Nephron progenitor cell (in vitro differentiated cells): ENCODE data around the gene SLC6A3.
A peak's percentile ranks its signal among the peaks of the same experiment; 100 is the strongest.

Source experiments
- DNase-seq: peaks from one replicate; pipeline ENCODE4 v3.0.0; 2021
- H3K27ac Mint-ChIP-seq: 2 replicates; pipeline ENCODE4 v1.8.0; 2021; ENCODE audit warnings: mild to moderate bottlenecking, moderate library complexity, mixed read lengths
- H3K27me3 Mint-ChIP-seq: 2 replicates; pipeline ENCODE4 v1.8.0; 2021; ENCODE audit warnings: mild to moderate bottlenecking, low read depth, mixed read lengths; ENCODE audit not compliant: poor library complexity
- H3K36me3 Mint-ChIP-seq: 2 replicates; pipeline ENCODE4 v1.8.0; 2021; ENCODE audit warnings: low read depth, mixed read lengths
- H3K4me1 Mint-ChIP-seq: 2 replicates; pipeline ENCODE4 v1.8.0; 2021; ENCODE audit warnings: mixed read lengths
- H3K4me3 Mint-ChIP-seq: 2 replicates; pipeline ENCODE4 v1.8.0; 2021; ENCODE audit warnings: mild to moderate bottlenecking, moderate library complexity, mixed read lengths
- H3K9me3 Mint-ChIP-seq: 2 replicates; pipeline ENCODE4 v1.8.0; 2021; ENCODE audit warnings: mild to moderate bottlenecking, moderate library complexity, mixed read lengths
- CTCF ChIP-seq: fragments of 200-600 bp; sonication (generic); IDR thresholded peaks from 2 replicates; pipeline ENCODE4 v1.5.0; 2021; ENCODE audit warnings: antibody characterized with exemption

The SLC6A3 gene

DNA sequence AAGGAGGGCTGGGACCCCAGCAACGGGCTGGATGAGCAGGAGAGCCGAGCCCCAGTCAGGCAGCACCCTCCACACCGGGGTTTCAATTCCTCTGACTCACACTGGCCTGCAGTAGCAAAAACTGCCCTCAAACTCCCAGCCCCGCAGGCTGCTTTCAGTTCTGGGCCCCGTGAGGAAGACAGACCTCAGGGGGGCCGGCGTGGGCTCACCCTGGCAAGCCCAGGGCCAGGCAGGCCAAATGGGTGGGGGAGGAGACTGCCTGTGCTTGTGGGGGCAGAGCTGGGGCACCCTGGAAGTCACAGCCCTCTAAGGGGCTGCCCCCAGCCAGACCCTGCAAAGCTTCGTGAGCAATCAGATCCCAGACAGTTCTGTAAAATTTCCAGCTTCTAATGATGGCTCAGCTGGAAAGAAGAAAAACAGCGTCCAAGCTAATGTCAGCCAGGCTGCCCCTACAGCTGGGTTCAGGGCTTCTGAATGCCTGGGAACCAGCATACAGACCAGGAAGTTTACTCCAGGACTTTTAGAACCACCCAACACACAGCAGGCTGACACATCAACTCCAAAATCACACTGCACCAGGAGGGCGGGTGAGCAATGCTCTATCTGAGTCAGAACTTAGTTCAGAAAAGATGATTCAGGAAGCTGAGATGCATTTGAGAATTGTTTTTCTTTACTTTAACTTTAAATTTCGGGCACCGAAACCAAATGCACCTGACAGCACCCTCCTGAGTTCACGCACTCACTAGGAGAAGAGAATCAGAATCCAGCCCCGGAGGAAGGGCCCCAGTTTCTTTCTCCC, 43.8 kb upstream of the SLC6A3 start:
- Mint-ChIP-seq H3K9me3 (no peaks in the 10 kb centered on the region), H3K27me3 (no peaks in the 10 kb centered on the region), H3K4me1 (no peaks in the 10 kb centered on the region), H3K36me3 (peaks cover 42% of the 10 kb centered on the region), H3K27ac (no peak overlapping the region), H3K4me3 (no peak overlapping the region)
- DNase-seq: no peak
- no peak for TF ChIP-seq CTCF

- H3K36me3 Mint-ChIP-seq: peaks cover 38% of the 10 kb centered on the region
- no peaks in the 10 kb centered on the region for H3K9me3 Mint-ChIP-seq
- H3K27me3 Mint-ChIP-seq: no peaks in the 10 kb centered on the region
- no peak for TF ChIP-seq CTCF
- H3K4me1 Mint-ChIP-seq: no peaks in the 10 kb centered on the region
- no peak for DNase-seq
- no peak overlapping the region for H3K4me3 Mint-ChIP-seq
- H3K27ac Mint-ChIP-seq: peak overlapping the region; percentile 72
Measured at GRCh38 chr5:1487079-1487764, 42.0 kb upstream of the SLC6A3 start.

- DNase-seq: no peak
- Mint-ChIP-seq H3K27me3 (no peaks in the 10 kb centered on the region), H3K9me3 (no peaks in the 10 kb centered on the region), H3K4me3 (no peak overlapping the region), H3K4me1 (no peaks in the 10 kb centered on the region), H3K36me3 (peaks cover 29% of the 10 kb centered on the region), H3K27ac (no peak overlapping the region)
- no peak for TF ChIP-seq CTCF
Measured at GRCh38 chr5:1486271-1486670, 41.0 kb upstream of the SLC6A3 start.

- Mint-ChIP-seq H3K9me3 (no peaks in the 10 kb centered on the region), H3K36me3 (peaks cover 23% of the 10 kb centered on the region), H3K4me3 (no peak overlapping the region), H3K27ac (no peak overlapping the region), H3K27me3 (no peaks in the 10 kb centered on the region), H3K4me1 (no peaks in the 10 kb centered on the region)
- DNase-seq: no peak
- no peak for TF ChIP-seq CTCF
Measured at GRCh38 chr5:1485579-1486118, 40.4 kb upstream of the SLC6A3 start.

DNA sequence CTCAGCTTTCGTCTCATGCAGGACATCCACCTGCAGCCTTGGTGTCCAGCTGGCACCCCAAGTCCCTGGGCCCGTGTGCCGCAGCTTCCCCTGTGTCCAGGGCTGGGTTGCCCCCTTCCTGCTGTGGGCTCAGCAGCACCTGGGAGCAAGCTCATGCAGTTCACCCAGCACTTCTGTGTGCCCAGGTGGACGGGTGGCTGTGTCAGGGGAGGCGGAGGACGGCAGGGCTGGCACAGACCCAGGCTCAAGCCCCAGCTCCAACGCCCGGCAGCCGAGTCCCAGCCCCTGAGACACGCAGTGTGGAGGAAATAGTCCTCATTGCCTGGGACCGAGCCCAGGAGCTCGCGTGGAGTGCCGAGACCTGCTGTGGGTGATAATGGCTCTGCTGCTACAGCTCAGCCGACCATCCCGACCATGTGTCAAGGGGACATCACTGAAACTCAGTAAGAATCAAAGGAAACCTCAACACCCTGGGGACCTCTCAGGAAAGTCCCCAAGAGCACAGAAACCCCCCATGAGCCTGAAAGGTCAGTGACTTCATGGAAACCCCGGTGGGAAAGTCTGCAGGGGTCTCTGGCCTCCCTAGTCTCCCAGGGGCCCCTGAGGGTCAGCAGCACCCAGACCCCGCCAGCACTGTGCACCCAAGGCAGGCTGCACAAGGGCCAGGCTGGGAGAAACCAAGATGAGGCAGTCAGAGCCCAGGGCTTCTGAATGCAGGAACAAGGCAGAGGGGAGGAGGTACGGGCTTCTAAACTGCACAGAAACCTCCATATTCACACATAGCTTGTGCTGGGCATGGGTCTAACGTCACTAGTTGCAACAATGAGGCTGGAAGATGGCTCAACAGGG, 39.7 kb upstream of the SLC6A3 start:
- no peak for DNase-seq
- Mint-ChIP-seq H3K27ac (no peak overlapping the region), H3K36me3 (peaks cover 20% of the 10 kb centered on the region), H3K27me3 (no peaks in the 10 kb centered on the region), H3K9me3 (no peaks in the 10 kb centered on the region), H3K4me3 (no peak overlapping the region), H3K4me1 (no peaks in the 10 kb centered on the region)
- TF ChIP-seq CTCF: no peak
